ENCODE results near the gene DHCR24.

Gene DHCR24

DNA sequence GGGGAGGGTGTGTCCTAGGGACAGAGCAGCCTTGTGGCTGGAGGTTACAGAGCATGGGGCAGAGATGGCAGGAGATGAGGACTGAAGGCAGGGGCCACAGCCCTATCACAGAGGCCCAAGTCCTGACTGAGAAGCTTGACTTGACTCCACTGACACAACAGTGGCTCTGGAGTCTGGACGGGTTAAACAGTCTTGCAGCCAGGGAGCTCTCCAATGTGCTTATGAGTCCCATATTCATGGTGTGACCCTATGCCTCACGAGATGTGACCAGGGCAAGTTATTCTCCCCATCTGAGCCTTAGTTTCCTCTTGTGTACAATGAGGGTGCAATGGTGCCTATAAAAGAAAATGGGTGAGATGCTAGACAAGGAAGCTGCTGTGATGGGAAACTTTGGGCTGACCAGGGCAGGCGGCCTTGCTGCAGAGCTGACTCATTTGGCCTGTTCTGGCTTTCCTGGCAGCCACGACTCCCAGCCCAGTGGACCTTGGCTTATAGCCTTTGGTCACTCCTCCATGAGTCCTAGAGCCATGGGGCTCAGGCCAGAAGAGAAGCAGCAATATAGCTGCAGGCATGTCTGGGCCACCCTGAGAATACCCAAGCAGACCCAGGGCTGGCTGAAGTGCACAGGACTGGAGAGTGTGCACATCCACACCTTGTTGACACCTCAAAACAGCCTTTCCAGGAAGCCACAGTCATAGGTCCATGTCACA lies 83.1 kb downstream of the DHCR24 start:
- no peak overlapping the region for H3K23ac ChIP-seq (ENCODE audit: low read depth, low read length, poor library complexity)
- no peak overlapping the region for H3K4me3 ChIP-seq (ENCODE audit: low read length in 2 of 2)
- peaks cover 8 to 52% (median 25%) of the 10 kb centered on the region in 3 experiments for H3K27me3 ChIP-seq (ENCODE audit: control insufficient read depth in 3 of 3, insufficient read depth in 3 of 3, low read depth in 1 of 3, low read length in 3 of 3)
- H4K91ac ChIP-seq (ENCODE audit: low read depth, low read length, poor library complexity): no peak overlapping the region
- H3K4me2 ChIP-seq (ENCODE audit: insufficient read depth, low read length, poor library complexity, severe bottlenecking): no peak overlapping the region
- H3K9ac ChIP-seq (ENCODE audit: low read depth, low read length, poor library complexity): no peak overlapping the region
- H3K36me3 ChIP-seq (replicated peaks in 1 of 2; ENCODE audit: control insufficient read depth in 2 of 2, insufficient read depth in 2 of 2, low read length in 2 of 2): no peaks in the 10 kb centered on the region
- no peak overlapping the region for H2BK120ac ChIP-seq (ENCODE audit: low read depth, low read length)
- H3K4ac ChIP-seq (ENCODE audit: low read length): no peak overlapping the region
- H3K14ac ChIP-seq (ENCODE audit: low read length): no peak overlapping the region
- no peak overlapping the region for H3K27ac ChIP-seq (replicated peaks; ENCODE audit: low read length)
- no peak overlapping the region for H2AFZ ChIP-seq (ENCODE audit: low read length)
- H2BK15ac ChIP-seq (ENCODE audit: low read length): no peak overlapping the region
- H2AK5ac ChIP-seq (ENCODE audit: low read depth, low read length): no peak overlapping the region
- no peak overlapping the region for H3K18ac ChIP-seq (ENCODE audit: low read length)
- peaks cover 0 to under 1% of the 10 kb centered on the region in 2 donors for H3K4me1 ChIP-seq (ENCODE audit: control insufficient read depth in 2 of 2, insufficient read depth in 1 of 2, low read depth in 1 of 2, low read length in 2 of 2)
- no peak overlapping the region for H2BK5ac ChIP-seq (ENCODE audit: low read length)
- peaks cover 0 to 2% of the 10 kb centered on the region in 2 donors for H3K9me3 ChIP-seq (replicated peaks in 1 of 2; ENCODE audit: control insufficient read depth in 2 of 2, insufficient read depth in 1 of 2, low read depth in 1 of 2, low read length in 2 of 2)
- WGBS, 2 donors (ENCODE audit: extremely low coverage in 2 of 2, insufficient read length in 2 of 2, insufficient replicate concordance in 1 of 2): no CpG with 5 or more reads among the region's 4 CpGs
- no peak overlapping the region for H2BK12ac ChIP-seq (ENCODE audit: low read length)
- no peak for DNase-seq (ENCODE audit: low spot score)
- H3K79me1 ChIP-seq (ENCODE audit: low read depth, low read length): no peaks in the 10 kb centered on the region
- no peak overlapping the region for H4K8ac ChIP-seq (ENCODE audit: low read depth, low read length)

DNA sequence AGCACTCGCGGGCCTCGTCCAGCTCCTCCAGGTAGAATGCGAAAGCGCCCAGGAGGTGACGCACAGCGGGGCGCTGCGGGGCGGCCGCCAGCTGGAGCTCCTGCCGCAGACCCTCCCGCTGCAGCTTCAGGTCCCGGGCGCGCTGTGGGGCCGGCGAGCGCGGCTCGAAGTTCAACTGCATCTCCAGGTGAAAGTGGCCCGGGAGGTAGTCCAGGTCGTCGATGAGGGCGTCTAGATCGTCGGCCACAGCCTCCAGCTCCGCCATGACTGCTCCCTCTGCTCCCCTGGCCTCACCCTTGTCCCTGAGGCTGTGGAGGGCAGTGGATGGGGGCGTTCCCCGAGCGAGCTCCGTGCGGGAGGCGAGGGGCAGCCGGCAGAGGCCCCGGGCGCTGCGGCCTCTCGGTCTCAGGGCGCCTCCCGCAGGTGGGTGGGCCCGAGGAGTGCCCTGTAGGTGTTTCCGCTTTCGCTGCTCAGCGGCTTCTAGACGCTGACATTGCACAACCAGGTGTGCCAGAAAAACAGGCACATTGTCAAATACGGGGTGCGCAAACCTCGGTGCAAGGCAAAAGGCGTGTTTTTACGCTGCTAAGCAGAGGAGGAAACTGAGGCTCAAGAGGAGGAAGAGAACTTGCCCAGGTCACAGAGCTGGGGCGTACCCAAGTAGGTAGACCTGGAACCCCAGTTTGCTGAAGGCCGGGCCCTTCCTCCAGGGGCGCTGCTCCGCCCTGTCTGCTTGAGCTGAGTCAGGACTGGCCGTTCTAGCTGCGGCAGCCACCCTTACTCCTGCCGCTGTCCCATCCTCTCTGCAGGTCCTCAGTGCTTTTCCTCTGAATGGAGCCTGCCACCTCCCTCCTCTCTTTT lies 85.9 kb downstream of the DHCR24 start, which contains the start of gene TTC22:
Gene TTC22, minus strand, starts transcription at position 425 of the 861 bp plus-strand sequence. Its CDS starts 160 bp downstream, at position 265.
- Histone ChIP-seq H3K4ac (ENCODE audit: low read length) (no peak within 1 kb of the TSS), H2BK12ac (ENCODE audit: low read length) (no peak within 1 kb of the TSS), H3K14ac (ENCODE audit: low read length) (no peak within 1 kb of the TSS), H3K23ac (ENCODE audit: low read depth, low read length, poor library complexity) (peak within 1 kb of the TSS; percentile 82), H3K18ac (ENCODE audit: low read length) (peak within 1 kb of the TSS; percentile 75), H4K8ac (ENCODE audit: low read depth, low read length) (peak within 1 kb of the TSS; percentile 57), H3K4me1 (ENCODE audit: control insufficient read depth in 2 of 2, insufficient read depth in 1 of 2, low read depth in 1 of 2, low read length in 2 of 2) (no peaks in the 10 kb centered on the region), H2AFZ (ENCODE audit: low read length) (peak within 1 kb of the TSS; percentile 74), H3K9me3 (replicated peaks in 1 of 2; ENCODE audit: control insufficient read depth in 2 of 2, insufficient read depth in 1 of 2, low read depth in 1 of 2, low read length in 2 of 2) (peaks cover 0 to 2% of the 10 kb centered on the region in 2 donors), H3K9ac (ENCODE audit: low read depth, low read length, poor library complexity) (peak within 1 kb of the TSS; percentile 30), H3K27ac (replicated peaks; ENCODE audit: low read length) (no peak within 1 kb of the TSS), H3K79me1 (ENCODE audit: low read depth, low read length) (no peaks in the 10 kb centered on the region), H3K36me3 (replicated peaks in 1 of 2; ENCODE audit: control insufficient read depth in 2 of 2, insufficient read depth in 2 of 2, low read length in 2 of 2) (no peaks in the 10 kb centered on the region), H4K91ac (ENCODE audit: low read depth, low read length, poor library complexity) (no peak within 1 kb of the TSS), H3K4me3 (ENCODE audit: low read length in 2 of 2) (peak within 1 kb of the TSS in 1 of 2 donors; percentile 68), H2BK15ac (ENCODE audit: low read length) (peak within 1 kb of the TSS; percentile 43), H3K27me3 (ENCODE audit: control insufficient read depth in 3 of 3, insufficient read depth in 3 of 3, low read depth in 1 of 3, low read length in 3 of 3) (peaks cover 8 to 51% (median 25%) of the 10 kb centered on the region in 3 experiments), H2BK5ac (ENCODE audit: low read length) (peak within 1 kb of the TSS; percentile 59), H2AK5ac (ENCODE audit: low read depth, low read length) (peak within 1 kb of the TSS; percentile 76), H3K4me2 (ENCODE audit: insufficient read depth, low read length, poor library complexity, severe bottlenecking) (peak within 1 kb of the TSS; percentile 44), H2BK120ac (ENCODE audit: low read depth, low read length) (no peak within 1 kb of the TSS)
- no peak for DNase-seq (ENCODE audit: low spot score)
- WGBS, 2 donors (ENCODE audit: extremely low coverage in 2 of 2, insufficient read length in 2 of 2, insufficient replicate concordance in 1 of 2): no CpG with 5 or more reads among the region's 58 CpGs

DNA sequence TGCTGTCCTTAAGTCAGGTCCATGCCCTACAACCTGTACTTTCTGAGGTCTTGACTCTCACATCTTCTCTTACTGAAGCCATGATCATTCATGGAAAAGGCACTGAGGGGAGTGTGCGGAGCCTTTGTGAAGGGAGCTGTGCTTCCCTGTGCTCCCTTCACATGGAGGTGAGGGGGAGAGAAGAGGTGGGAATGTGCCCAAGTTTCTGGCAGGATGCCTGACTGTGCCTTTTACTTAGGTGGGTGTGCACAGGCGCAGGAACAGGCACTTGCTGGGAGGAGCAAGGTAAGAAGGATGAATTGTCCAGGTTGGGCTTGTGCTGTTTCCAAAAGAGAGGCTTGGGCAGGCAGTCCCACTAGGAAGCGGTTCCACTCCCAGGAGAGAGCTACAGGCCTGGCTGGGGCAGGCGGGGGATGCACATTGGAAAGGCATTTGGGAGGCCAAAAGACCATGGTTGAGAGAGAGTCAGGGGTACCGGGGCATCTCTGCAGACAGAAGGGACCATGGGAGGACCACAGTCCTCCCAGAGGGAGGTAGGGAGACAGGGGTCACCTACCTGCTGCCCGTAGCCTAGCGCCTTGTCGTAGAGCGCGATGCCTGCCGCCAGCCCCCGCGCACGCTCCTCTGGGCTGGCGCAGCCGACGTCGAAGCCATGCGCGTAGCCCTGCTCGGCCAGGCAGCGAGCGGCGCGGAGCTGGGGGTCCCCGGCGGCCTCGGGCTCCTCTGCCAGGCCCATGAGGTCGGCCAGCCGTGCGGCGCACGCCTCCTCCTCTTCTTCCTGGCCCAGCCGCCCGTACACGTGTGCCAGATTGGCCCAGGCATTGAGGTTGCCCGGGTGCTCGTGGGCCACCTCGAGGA lies 86.7 kb downstream of the DHCR24 start:
- Histone ChIP-seq H3K23ac (ENCODE audit: low read depth, low read length, poor library complexity) (peak overlapping the region; percentile 82), H2BK15ac (ENCODE audit: low read length) (peak overlapping the region; percentile 43), H3K27ac (replicated peaks; ENCODE audit: low read length) (no peak overlapping the region), H3K9me3 (replicated peaks in 1 of 2; ENCODE audit: control insufficient read depth in 2 of 2, insufficient read depth in 1 of 2, low read depth in 1 of 2, low read length in 2 of 2) (peaks cover 0 to 2% of the 10 kb centered on the region in 2 donors), H3K9ac (ENCODE audit: low read depth, low read length, poor library complexity) (no peak overlapping the region), H3K18ac (ENCODE audit: low read length) (peak overlapping the region; percentile 75), H2AK5ac (ENCODE audit: low read depth, low read length) (peak overlapping the region; percentile 76), H2AFZ (ENCODE audit: low read length) (peak overlapping the region; percentile 74), H3K4me2 (ENCODE audit: insufficient read depth, low read length, poor library complexity, severe bottlenecking) (peak overlapping the region; percentile 44), H3K4me1 (ENCODE audit: control insufficient read depth in 2 of 2, insufficient read depth in 1 of 2, low read depth in 1 of 2, low read length in 2 of 2) (no peaks in the 10 kb centered on the region), H2BK5ac (ENCODE audit: low read length) (peak overlapping the region; percentile 59), H3K4me3 (ENCODE audit: low read length in 2 of 2) (no peak overlapping the region), H3K79me1 (ENCODE audit: low read depth, low read length) (no peaks in the 10 kb centered on the region), H3K36me3 (replicated peaks in 1 of 2; ENCODE audit: control insufficient read depth in 2 of 2, insufficient read depth in 2 of 2, low read length in 2 of 2) (no peaks in the 10 kb centered on the region), H2BK12ac (ENCODE audit: low read length) (no peak overlapping the region), H2BK120ac (ENCODE audit: low read depth, low read length) (no peak overlapping the region), H3K4ac (ENCODE audit: low read length) (no peak overlapping the region), H4K8ac (ENCODE audit: low read depth, low read length) (peak overlapping the region; percentile 57), H3K27me3 (ENCODE audit: control insufficient read depth in 3 of 3, insufficient read depth in 3 of 3, low read depth in 1 of 3, low read length in 3 of 3) (peaks cover 8 to 58% (median 25%) of the 10 kb centered on the region in 3 experiments), H4K91ac (ENCODE audit: low read depth, low read length, poor library complexity) (no peak overlapping the region), H3K14ac (ENCODE audit: low read length) (no peak overlapping the region)
- WGBS, 2 donors (ENCODE audit: extremely low coverage in 2 of 2, insufficient read length in 2 of 2, insufficient replicate concordance in 1 of 2): no CpG with 5 or more reads among the region's 39 CpGs
- DNase-seq (ENCODE audit: low spot score): no peak

All from neuronal stem cell (in vitro differentiated cells).